Panc1 (cell line): ENCODE measurements around the gene SETX.

Source experiments
- POLR2AphosphoS5 ChIP-seq: IDR thresholded peaks from 2 replicates; pipeline ENCODE4 v1.6.1; 2012; ENCODE audit warnings: mild to moderate bottlenecking, low read depth, low read length, moderate library complexity
- SIN3A ChIP-seq: IDR thresholded peaks from 2 replicates; pipeline ENCODE4 v1.6.1; 2012; ENCODE audit warnings: low read depth, mild to moderate bottlenecking, low read length, moderate library complexity, borderline replicate concordance; ENCODE audit not compliant: insufficient read depth
- TCF7L2 ChIP-seq: IDR thresholded peaks from 2 replicates; pipeline ENCODE4 v1.6.1; 2011; ENCODE audit warnings: mild to moderate bottlenecking, low read depth, low read length, inconsistent platforms
- TF ChIP-seq, protein P1 (sequence below): fragments of 450-650 bp; IDR thresholded peaks from 2 replicates; pipeline ENCODE4 v1.5.1; 2017; ENCODE audit warnings: mild to moderate bottlenecking
- TF ChIP-seq, protein P2 (sequence below), 2 experiments: IDR thresholded peaks; 2 replicates each; pipeline ENCODE4 v1.6.1; 2011 to 2012; ENCODE audit warnings: low read depth in 2 of 2, control low read depth in 1 of 2, low read length in 1 of 2, mild to moderate bottlenecking in 1 of 2, moderate library complexity in 1 of 2; ENCODE audit not compliant: insufficient read depth in 1 of 2

DNA sequence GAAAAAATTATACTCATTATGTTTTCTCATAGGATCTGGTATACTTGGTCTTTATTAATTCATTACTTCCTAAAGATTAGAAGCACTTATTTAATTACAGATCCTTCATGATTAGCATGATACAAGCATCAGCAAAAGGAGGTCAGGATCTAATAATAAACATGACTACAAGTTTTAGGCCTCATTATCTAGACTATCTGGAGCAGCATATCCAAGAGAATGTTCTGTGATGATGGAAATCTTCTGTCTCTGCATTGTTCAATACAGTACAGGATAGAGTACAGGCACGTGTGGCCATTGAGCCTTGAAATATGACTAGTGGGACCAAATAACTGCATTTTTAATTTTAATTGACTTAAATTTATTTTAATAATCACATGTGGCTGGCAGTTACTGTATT is 21.2 kb downstream of the SETX start:
- TF ChIP-seq, protein P1, sequence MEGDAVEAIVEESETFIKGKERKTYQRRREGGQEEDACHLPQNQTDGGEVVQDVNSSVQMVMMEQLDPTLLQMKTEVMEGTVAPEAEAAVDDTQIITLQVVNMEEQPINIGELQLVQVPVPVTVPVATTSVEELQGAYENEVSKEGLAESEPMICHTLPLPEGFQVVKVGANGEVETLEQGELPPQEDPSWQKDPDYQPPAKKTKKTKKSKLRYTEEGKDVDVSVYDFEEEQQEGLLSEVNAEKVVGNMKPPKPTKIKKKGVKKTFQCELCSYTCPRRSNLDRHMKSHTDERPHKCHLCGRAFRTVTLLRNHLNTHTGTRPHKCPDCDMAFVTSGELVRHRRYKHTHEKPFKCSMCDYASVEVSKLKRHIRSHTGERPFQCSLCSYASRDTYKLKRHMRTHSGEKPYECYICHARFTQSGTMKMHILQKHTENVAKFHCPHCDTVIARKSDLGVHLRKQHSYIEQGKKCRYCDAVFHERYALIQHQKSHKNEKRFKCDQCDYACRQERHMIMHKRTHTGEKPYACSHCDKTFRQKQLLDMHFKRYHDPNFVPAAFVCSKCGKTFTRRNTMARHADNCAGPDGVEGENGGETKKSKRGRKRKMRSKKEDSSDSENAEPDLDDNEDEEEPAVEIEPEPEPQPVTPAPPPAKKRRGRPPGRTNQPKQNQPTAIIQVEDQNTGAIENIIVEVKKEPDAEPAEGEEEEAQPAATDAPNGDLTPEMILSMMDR: no peak
- TF ChIP-seq SIN3A (no peak), POLR2AphosphoS5 (no peak), TCF7L2 (no peak)
- TF ChIP-seq, protein P2, sequence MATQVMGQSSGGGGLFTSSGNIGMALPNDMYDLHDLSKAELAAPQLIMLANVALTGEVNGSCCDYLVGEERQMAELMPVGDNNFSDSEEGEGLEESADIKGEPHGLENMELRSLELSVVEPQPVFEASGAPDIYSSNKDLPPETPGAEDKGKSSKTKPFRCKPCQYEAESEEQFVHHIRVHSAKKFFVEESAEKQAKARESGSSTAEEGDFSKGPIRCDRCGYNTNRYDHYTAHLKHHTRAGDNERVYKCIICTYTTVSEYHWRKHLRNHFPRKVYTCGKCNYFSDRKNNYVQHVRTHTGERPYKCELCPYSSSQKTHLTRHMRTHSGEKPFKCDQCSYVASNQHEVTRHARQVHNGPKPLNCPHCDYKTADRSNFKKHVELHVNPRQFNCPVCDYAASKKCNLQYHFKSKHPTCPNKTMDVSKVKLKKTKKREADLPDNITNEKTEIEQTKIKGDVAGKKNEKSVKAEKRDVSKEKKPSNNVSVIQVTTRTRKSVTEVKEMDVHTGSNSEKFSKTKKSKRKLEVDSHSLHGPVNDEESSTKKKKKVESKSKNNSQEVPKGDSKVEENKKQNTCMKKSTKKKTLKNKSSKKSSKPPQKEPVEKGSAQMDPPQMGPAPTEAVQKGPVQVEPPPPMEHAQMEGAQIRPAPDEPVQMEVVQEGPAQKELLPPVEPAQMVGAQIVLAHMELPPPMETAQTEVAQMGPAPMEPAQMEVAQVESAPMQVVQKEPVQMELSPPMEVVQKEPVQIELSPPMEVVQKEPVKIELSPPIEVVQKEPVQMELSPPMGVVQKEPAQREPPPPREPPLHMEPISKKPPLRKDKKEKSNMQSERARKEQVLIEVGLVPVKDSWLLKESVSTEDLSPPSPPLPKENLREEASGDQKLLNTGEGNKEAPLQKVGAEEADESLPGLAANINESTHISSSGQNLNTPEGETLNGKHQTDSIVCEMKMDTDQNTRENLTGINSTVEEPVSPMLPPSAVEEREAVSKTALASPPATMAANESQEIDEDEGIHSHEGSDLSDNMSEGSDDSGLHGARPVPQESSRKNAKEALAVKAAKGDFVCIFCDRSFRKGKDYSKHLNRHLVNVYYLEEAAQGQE (IDR thresholded peaks at IDR 0.05; ENCODE audit: insufficient read depth in 1 of 2, low read depth in 2 of 2, low read length in 1 of 2): no peak
